K562 (cell line): ENCODE data around the gene PLEKHH2. TPM values are rescaled to one million over a fixed set of nuclear protein-coding genes. Genes with fewer than 3 reads are reported as not detected.
A peak's percentile ranks its signal among the peaks of the same experiment; 100 is the strongest.

ENCODE experiments used
- BCL6 ChIP-seq: fragments of 250-450 bp; sonication (Bioruptor Pico); IDR thresholded peaks from 2 replicates; pipeline ENCODE4 v1.4.0; 2020
- BDP1 ChIP-seq: IDR thresholded peaks from 3 replicates; pipeline ENCODE4 v1.6.1; 2011; ENCODE audit not compliant: insufficient read length, insufficient read depth
- CBFA2T2 ChIP-seq: fragments of 450-650 bp; conservative IDR thresholded peaks from 2 replicates; pipeline ENCODE4 v1.6.1; 2017; ENCODE audit warnings: mild to moderate bottlenecking
- ELF1 ChIP-seq: fragments of 200-800 bp; sonication (Bioruptor generic); IDR thresholded peaks from 2 replicates; pipeline ENCODE4 v1.6.1; 2016; ENCODE audit warnings: missing genetic modification characterization, missing compliant biosample characterization
- HNRNPL ChIP-seq: fragments of 200-400 bp; formaldehyde crosslinking; IDR thresholded peaks from 2 replicates; pipeline ENCODE4 v1.6.1; 2017; ENCODE audit warnings: low read depth, mild to moderate bottlenecking, low read length
- MED1 ChIP-seq: sonication (generic); formaldehyde crosslinking; IDR thresholded peaks from 2 replicates; pipeline ENCODE4 v1.8.1; 2023; ENCODE audit warnings: missing genetic modification reagents, borderline replicate concordance
- NEUROD1 ChIP-seq: fragments of 150-350 bp; IDR thresholded peaks from 2 replicates; pipeline ENCODE4 v1.6.1; 2014; ENCODE audit warnings: borderline replicate concordance, low read length, low read depth; ENCODE audit not compliant: partially characterized antibody
- RAD51 ChIP-seq: fragments of 450-650 bp; IDR thresholded peaks from 2 replicates; pipeline ENCODE4 v1.7.1; 2016; ENCODE audit warnings: low read depth, mild to moderate bottlenecking, borderline replicate concordance
- RBFOX2 ChIP-seq: fragments of 200-400 bp; formaldehyde crosslinking; IDR thresholded peaks from 2 replicates; pipeline ENCODE4 v1.6.1; 2017; ENCODE audit warnings: low read depth, mild to moderate bottlenecking, low read length, moderate library complexity
- SIN3A ChIP-seq, 2 experiments: fragments of 150-350 bp in 1 of 2; IDR thresholded peaks; 2 replicates each; pipeline ENCODE4 v1.6.1; 2011 to 2016; ENCODE audit warnings: borderline replicate concordance in 2 of 2, low read depth in 2 of 2, low read length in 2 of 2, mild to moderate bottlenecking in 2 of 2, moderate library complexity in 2 of 2; ENCODE audit not compliant: control insufficient read depth in 1 of 2
- ZBTB8A ChIP-seq: fragments of 450-650 bp; IDR thresholded peaks from 2 replicates; pipeline ENCODE4 v1.6.1; 2018; ENCODE audit warnings: mild to moderate bottlenecking, moderate library complexity; ENCODE audit not compliant: partially characterized antibody
- ZC3H11A ChIP-seq: IDR thresholded peaks from 2 replicates; pipeline ENCODE4 v1.6.1; 2012; ENCODE audit warnings: low read depth, low read length, improper control_type of control experiment
- polyA plus RNA-seq, 8 experiments: library from polyadenylated mRNA; depleted of rRNA in 4 of 8; stranded (reverse) in 5 of 8; unstranded in 3 of 8; fragments of >200 nt; fragmentation: Nextera tagmentation in 2 of 8; fragmentation: Illumina TruSeq in 1 of 8; extraction: Ambion mirVana in 2 of 8; extraction: Trizol in 1 of 8; gene quantifications; 2 replicates each; pipeline versions ENCODE4 v1.2.1 to v1.2.3, GENCODE V29; 2011 to 2014; ENCODE audit warnings: inconsistent platforms in 1 of 8, missing spikeins in 1 of 8
- total RNA-seq, 7 experiments: library from RNA; depleted of rRNA in 6 of 7; stranded (reverse); fragments of >200 nt in 6 of 7; fragmentation: Illumina TruSeq in 2 of 7; extraction: Trizol in 2 of 7; gene quantifications; 2 replicates each; pipeline versions ENCODE4 v1.2.1 to v1.2.3, GENCODE V29; 2011 to 2021; ENCODE audit warnings: low replicate concordance in 1 of 7
- TF ChIP-seq, protein P1 (sequence below): IDR thresholded peaks from 3 replicates; pipeline ENCODE4 v1.6.1; 2011; ENCODE audit warnings: borderline replicate concordance, mild to moderate bottlenecking; ENCODE audit not compliant: insufficient read length, insufficient read depth
- TF ChIP-seq, protein P2 (sequence below): sonication (generic); formaldehyde crosslinking; IDR thresholded peaks from 2 replicates; pipeline ENCODE4 v1.8.1; 2023; ENCODE audit warnings: mild to moderate bottlenecking, missing genetic modification reagents
- TF ChIP-seq, protein P3 (sequence below): fragments of 450-650 bp; IDR thresholded peaks from 2 replicates; pipeline ENCODE4 v1.6.1; 2016
- TF ChIP-seq, protein P4 (sequence below): fragments of 250-450 bp; sonication (Bioruptor Pico); IDR thresholded peaks from 2 replicates; pipeline ENCODE4 v1.5.0; 2022; ENCODE audit warnings: mild to moderate bottlenecking
- TF ChIP-seq, protein P5 (sequence below): fragments of 250-450 bp; sonication (Bioruptor Pico); IDR thresholded peaks from 2 replicates; pipeline ENCODE4 v1.8.0; 2021; ENCODE audit warnings: mild to moderate bottlenecking, moderate library complexity
- TF ChIP-seq, protein P6 (sequence below): conservative IDR thresholded peaks from 2 replicates; pipeline ENCODE4 v1.6.1; 2011; ENCODE audit warnings: low read depth, mild to moderate bottlenecking, low read length; ENCODE audit not compliant: control insufficient read depth

The PLEKHH2 gene
- total and polyA plus RNA-seq, 9 of the 15 experiments (the other 6 are each of a cell fraction or from before 2014, with no cell fraction given), result 0.77 to 13.5 (median 2.7) TPM

DNA sequence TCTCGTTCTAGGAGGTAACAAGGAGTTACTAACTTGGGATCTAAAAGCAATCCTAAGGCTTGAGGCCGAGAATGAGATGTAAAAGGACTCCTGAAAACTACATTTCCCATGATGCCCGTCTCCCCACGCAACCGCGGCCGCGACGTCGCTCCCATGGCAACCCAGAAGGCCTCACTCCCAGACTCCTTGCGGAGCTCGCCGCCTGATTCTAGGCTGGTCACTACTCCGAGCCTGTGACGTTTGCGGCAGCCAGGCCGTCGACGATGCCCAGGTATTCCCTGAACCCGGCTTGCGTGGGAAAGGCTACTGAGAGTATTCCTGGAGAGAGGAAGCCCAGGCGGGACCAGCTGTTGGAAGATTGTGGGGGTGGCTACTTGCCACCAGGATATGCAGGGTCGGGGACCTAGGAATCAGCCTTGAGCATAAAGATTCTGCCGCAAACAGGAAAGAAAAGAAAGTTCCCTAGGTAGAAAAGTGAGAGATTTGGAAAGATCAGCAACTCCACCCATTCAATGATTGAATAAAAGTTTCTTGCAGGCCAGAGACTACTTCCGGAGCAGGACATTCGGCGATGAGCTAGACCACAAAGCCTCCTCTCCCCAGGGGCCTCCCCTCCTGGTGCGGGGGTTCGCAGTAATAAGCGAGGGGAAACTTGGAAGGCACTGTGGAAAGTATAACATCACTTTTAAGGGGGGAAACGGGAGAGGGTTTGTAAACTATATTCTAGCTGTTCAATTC is 137.0 kb downstream of the PLEKHH2 start, which contains the start of gene DYNC2LI1 (continued):
- TF ChIP-seq, protein P1, sequence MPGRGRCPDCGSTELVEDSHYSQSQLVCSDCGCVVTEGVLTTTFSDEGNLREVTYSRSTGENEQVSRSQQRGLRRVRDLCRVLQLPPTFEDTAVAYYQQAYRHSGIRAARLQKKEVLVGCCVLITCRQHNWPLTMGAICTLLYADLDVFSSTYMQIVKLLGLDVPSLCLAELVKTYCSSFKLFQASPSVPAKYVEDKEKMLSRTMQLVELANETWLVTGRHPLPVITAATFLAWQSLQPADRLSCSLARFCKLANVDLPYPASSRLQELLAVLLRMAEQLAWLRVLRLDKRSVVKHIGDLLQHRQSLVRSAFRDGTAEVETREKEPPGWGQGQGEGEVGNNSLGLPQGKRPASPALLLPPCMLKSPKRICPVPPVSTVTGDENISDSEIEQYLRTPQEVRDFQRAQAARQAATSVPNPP, result no peak
- TF ChIP-seq RBFOX2 (peak; percentile 73), BDP1 (no peak), RAD51 (no peak), HNRNPL (no peak), BCL6 (CRISPR knock-in tag) (no peak), MED1 (no peak), SIN3A (IDR thresholded peaks at IDR 0.05; ENCODE audit: borderline replicate concordance in 2 of 2, control insufficient read depth in 1 of 2, low read depth in 2 of 2, low read length in 2 of 2) (peak; percentile 86 to 96; a peak in 3 of 4 replicates), ZBTB8A (no peak), ELF1 (tag) (peak; percentile 41), NEUROD1 (no peak), CBFA2T2 (no peak), ZC3H11A (no peak)
- TF ChIP-seq, protein P2, sequence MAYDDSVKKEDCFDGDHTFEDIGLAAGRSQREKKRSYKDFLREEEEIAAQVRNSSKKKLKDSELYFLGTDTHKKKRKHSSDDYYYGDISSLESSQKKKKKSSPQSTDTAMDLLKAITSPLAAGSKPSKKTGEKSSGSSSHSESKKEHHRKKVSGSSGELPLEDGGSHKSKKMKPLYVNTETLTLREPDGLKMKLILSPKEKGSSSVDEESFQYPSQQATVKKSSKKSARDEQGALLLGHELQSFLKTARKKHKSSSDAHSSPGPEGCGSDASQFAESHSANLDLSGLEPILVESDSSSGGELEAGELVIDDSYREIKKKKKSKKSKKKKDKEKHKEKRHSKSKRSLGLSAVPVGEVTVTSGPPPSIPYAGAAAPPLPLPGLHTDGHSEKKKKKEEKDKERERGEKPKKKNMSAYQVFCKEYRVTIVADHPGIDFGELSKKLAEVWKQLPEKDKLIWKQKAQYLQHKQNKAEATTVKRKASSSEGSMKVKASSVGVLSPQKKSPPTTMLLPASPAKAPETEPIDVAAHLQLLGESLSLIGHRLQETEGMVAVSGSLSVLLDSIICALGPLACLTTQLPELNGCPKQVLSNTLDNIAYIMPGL, result 0 out of 2 replicates have a peak, but pooled peaks have one; percentile 36
- TF ChIP-seq, protein P3, sequence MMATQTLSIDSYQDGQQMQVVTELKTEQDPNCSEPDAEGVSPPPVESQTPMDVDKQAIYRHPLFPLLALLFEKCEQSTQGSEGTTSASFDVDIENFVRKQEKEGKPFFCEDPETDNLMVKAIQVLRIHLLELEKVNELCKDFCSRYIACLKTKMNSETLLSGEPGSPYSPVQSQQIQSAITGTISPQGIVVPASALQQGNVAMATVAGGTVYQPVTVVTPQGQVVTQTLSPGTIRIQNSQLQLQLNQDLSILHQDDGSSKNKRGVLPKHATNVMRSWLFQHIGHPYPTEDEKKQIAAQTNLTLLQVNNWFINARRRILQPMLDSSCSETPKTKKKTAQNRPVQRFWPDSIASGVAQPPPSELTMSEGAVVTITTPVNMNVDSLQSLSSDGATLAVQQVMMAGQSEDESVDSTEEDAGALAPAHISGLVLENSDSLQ, result peak; percentile 35; the same call in 1 of the 2 replicates
- TF ChIP-seq, protein P4, sequence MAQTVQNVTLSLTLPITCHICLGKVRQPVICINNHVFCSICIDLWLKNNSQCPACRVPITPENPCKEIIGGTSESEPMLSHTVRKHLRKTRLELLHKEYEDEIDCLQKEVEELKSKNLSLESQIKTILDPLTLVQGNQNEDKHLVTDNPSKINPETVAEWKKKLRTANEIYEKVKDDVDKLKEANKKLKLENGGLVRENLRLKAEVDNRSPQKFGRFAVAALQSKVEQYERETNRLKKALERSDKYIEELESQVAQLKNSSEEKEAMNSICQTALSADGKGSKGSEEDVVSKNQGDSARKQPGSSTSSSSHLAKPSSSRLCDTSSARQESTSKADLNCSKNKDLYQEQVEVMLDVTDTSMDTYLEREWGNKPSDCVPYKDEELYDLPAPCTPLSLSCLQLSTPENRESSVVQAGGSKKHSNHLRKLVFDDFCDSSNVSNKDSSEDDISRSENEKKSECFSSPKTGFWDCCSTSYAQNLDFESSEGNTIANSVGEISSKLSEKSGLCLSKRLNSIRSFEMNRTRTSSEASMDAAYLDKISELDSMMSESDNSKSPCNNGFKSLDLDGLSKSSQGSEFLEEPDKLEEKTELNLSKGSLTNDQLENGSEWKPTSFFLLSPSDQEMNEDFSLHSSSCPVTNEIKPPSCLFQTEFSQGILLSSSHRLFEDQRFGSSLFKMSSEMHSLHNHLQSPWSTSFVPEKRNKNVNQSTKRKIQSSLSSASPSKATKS (CRISPR knock-in tag), result no peak
- TF ChIP-seq, protein P5, sequence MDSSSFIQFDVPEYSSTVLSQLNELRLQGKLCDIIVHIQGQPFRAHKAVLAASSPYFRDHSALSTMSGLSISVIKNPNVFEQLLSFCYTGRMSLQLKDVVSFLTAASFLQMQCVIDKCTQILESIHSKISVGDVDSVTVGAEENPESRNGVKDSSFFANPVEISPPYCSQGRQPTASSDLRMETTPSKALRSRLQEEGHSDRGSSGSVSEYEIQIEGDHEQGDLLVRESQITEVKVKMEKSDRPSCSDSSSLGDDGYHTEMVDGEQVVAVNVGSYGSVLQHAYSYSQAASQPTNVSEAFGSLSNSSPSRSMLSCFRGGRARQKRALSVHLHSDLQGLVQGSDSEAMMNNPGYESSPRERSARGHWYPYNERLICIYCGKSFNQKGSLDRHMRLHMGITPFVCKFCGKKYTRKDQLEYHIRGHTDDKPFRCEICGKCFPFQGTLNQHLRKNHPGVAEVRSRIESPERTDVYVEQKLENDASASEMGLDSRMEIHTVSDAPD (CRISPR knock-in tag), result no peak
- TF ChIP-seq, protein P6, sequence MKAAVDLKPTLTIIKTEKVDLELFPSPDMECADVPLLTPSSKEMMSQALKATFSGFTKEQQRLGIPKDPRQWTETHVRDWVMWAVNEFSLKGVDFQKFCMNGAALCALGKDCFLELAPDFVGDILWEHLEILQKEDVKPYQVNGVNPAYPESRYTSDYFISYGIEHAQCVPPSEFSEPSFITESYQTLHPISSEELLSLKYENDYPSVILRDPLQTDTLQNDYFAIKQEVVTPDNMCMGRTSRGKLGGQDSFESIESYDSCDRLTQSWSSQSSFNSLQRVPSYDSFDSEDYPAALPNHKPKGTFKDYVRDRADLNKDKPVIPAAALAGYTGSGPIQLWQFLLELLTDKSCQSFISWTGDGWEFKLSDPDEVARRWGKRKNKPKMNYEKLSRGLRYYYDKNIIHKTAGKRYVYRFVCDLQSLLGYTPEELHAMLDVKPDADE, result peak; percentile 97
